Activated CD4-positive, alpha-beta T cell treated with anti-CD3 and anti-CD28 coated beads, Interleukin-2, amount 50 U/mL, for 1 hour (primary cell): Measurements from ENCODE around the gene MYRFL.

Experiments
- DNase-seq: peaks from one replicate; pipeline ENCODE4 v3.0.0-alpha.2; 2020

The MYRFL gene

GRCh38 chr12:69900720-69901131 lies 75.7 kb downstream of the MYRFL start:
- peak; percentile 56 for DNase-seq

- no peak for DNase-seq
These were observed 76.3 kb downstream of the MYRFL start for GRCh38 chr12:69901221-69901905.

- no peak for DNase-seq
These were observed 78.5 kb downstream of the MYRFL start for GRCh38 chr12:69903548-69903947.

GRCh38 chr12:69904777-69905176 lies 79.8 kb downstream of the MYRFL start:
- DNase-seq: no peak

GRCh38 chr12:69905801-69906200 lies 80.8 kb downstream of the MYRFL start:
- DNase-seq: no peak

- no peak for DNase-seq
These were observed 81.6 kb downstream of the MYRFL start for GRCh38 chr12:69906411-69907216.

- DNase-seq: no peak
These were observed 83.2 kb downstream of the MYRFL start for GRCh38 chr12:69908203-69908602.

GRCh38 chr12:69910694-69911093 lies 85.7 kb downstream of the MYRFL start:
- DNase-seq: no peak

GRCh38 chr12:69913526-69913925 lies 88.5 kb downstream of the MYRFL start:
- DNase-seq: no peak

- no peak for DNase-seq
These were observed 90.9 kb downstream of the MYRFL start for GRCh38 chr12:69915964-69916363.

- no peak for DNase-seq
These were observed 91.7 kb downstream of the MYRFL start for GRCh38 chr12:69916544-69917235.

GRCh38 chr12:69918287-69918686 lies 93.3 kb downstream of the MYRFL start:
- no peak for DNase-seq

GRCh38 chr12:69919495-69919894 lies 94.5 kb downstream of the MYRFL start:
- DNase-seq: no peak

- no peak for DNase-seq
These were observed 96.8 kb downstream of the MYRFL start for GRCh38 chr12:69921831-69922230.

- no peak for DNase-seq
These were observed 98.0 kb downstream of the MYRFL start for GRCh38 chr12:69922999-69923398.

GRCh38 chr12:69925291-69925690 lies 100.3 kb downstream of the MYRFL start:
- DNase-seq: no peak

GRCh38 chr12:69927164-69927563 lies 102.1 kb downstream of the MYRFL start:
- no peak for DNase-seq

GRCh38 chr12:69929125-69929524 lies 104.1 kb downstream of the MYRFL start:
- DNase-seq: no peak

GRCh38 chr12:69929531-69929930 lies 104.5 kb downstream of the MYRFL start:
- no peak for DNase-seq

GRCh38 chr12:69931569-69931968 lies 106.5 kb downstream of the MYRFL start:
- no peak for DNase-seq

GRCh38 chr12:69932154-69932553 lies 107.1 kb downstream of the MYRFL start:
- no peak for DNase-seq

- no peak for DNase-seq
These were observed 107.9 kb downstream of the MYRFL start for GRCh38 chr12:69932676-69933552.

- no peak for DNase-seq
These were observed 109.0 kb downstream of the MYRFL start for GRCh38 chr12:69934011-69934410.
